ENCODE measurements around the gene GBF1.

The GBF1 gene

GRCh38 chr10:102368077-102368476 lies 122.7 kb downstream of the GBF1 start:
- Histone ChIP-seq H3K36me3 (replicated peaks; ENCODE audit: low read depth, low read length) (peaks cover 39% of the 10 kb centered on the region), H4K20me1 (ENCODE audit: insufficient read depth, low read length) (no peaks in the 10 kb centered on the region), H2AFZ (ENCODE audit: low read depth, low read length) (no peak overlapping the region), H3K27ac (ENCODE audit: low read length) (no peak overlapping the region), H3K9me3 (ENCODE audit: insufficient read depth, low read length) (no peaks in the 10 kb centered on the region), H3K4me3 (ENCODE audit: low read length) (no peak overlapping the region), H3K27me3 (ENCODE audit: low read depth, low read length) (no peaks in the 10 kb centered on the region), H3K9ac (ENCODE audit: low read length) (no peak overlapping the region), H3K4me2 (ENCODE audit: low read length) (no peak overlapping the region), H3K4me1 (ENCODE audit: low read length) (no peaks in the 10 kb centered on the region), H3K79me2 (ENCODE audit: low read length) (no peaks in the 10 kb centered on the region)
- TF ChIP-seq CTCF (IDR thresholded peaks at IDR 0.05; ENCODE audit: low read depth, low read length) (no peak), EZH2phosphoT487 (IDR thresholded peaks at IDR 0.05; ENCODE audit: low read depth) (no peak)

DNA sequence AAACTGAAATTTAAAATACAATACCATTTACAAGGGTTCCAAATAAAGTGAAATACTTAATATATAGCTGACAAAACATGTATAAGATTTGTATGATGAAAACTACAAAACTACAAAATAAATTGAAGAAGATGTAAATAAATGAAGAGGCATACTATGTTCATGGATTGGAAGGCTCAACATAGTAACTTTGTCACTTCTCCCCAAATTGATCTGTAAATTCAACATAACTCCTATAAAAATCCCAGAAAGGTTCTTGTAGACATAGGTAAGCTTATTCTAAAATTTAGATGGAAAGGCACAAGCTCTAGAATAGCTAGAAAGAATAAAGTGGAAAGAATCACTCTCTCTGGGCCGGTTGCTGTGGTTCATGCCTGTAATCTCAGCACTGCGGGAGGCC lies 126.0 kb downstream of the GBF1 start:
- TF ChIP-seq CTCF (IDR thresholded peaks at IDR 0.05; ENCODE audit: low read depth, low read length) (no peak), EZH2phosphoT487 (IDR thresholded peaks at IDR 0.05; ENCODE audit: low read depth) (no peak)
- H3K9ac ChIP-seq (ENCODE audit: low read length), result no peak overlapping the region
- H3K27me3 ChIP-seq (ENCODE audit: low read depth, low read length), result no peaks in the 10 kb centered on the region
- no peaks in the 10 kb centered on the region for H3K4me1 ChIP-seq (ENCODE audit: low read length)
- no peak overlapping the region for H2AFZ ChIP-seq (ENCODE audit: low read depth, low read length)
- no peak overlapping the region for H3K27ac ChIP-seq (ENCODE audit: low read length)
- no peaks in the 10 kb centered on the region for H4K20me1 ChIP-seq (ENCODE audit: insufficient read depth, low read length)
- no peaks in the 10 kb centered on the region for H3K79me2 ChIP-seq (ENCODE audit: low read length)
- no peak overlapping the region for H3K4me2 ChIP-seq (ENCODE audit: low read length)
- H3K36me3 ChIP-seq (replicated peaks; ENCODE audit: low read depth, low read length), result peaks cover 42% of the 10 kb centered on the region
- H3K9me3 ChIP-seq (ENCODE audit: insufficient read depth, low read length), result no peaks in the 10 kb centered on the region
- no peak overlapping the region for H3K4me3 ChIP-seq (ENCODE audit: low read length)

DNA sequence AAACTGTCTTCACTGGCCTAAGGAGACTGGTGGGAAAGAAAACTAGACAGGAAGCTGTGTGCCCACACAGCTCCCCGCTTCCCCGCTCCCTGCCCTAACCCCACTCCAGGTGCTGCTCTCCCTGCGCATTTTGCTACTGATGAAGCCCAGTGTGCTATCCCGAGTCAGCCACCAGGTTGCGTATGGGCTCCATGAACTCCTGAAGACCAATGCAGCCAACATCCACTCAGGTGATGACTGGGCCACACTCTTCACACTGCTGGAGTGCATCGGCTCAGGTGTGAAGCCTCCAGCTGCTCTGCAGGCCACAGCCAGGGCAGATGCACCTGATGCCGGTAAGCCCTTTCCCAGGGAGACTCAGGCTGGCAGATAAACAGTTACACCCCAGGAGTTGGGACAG lies 129.9 kb downstream of the GBF1 start:
- Histone ChIP-seq H4K20me1 (ENCODE audit: insufficient read depth, low read length) (no peaks in the 10 kb centered on the region), H3K27me3 (ENCODE audit: low read depth, low read length) (no peaks in the 10 kb centered on the region), H3K4me3 (ENCODE audit: low read length) (no peak overlapping the region), H3K27ac (ENCODE audit: low read length) (no peak overlapping the region), H2AFZ (ENCODE audit: low read depth, low read length) (no peak overlapping the region), H3K9ac (ENCODE audit: low read length) (no peak overlapping the region), H3K79me2 (ENCODE audit: low read length) (no peaks in the 10 kb centered on the region), H3K4me1 (ENCODE audit: low read length) (no peaks in the 10 kb centered on the region), H3K36me3 (replicated peaks; ENCODE audit: low read depth, low read length) (peaks cover 15% of the 10 kb centered on the region), H3K9me3 (ENCODE audit: insufficient read depth, low read length) (no peaks in the 10 kb centered on the region), H3K4me2 (ENCODE audit: low read length) (no peak overlapping the region)
- TF ChIP-seq CTCF (IDR thresholded peaks at IDR 0.05; ENCODE audit: low read depth, low read length), result no peak
- no peak for TF ChIP-seq EZH2phosphoT487 (IDR thresholded peaks at IDR 0.05; ENCODE audit: low read depth)

DNA sequence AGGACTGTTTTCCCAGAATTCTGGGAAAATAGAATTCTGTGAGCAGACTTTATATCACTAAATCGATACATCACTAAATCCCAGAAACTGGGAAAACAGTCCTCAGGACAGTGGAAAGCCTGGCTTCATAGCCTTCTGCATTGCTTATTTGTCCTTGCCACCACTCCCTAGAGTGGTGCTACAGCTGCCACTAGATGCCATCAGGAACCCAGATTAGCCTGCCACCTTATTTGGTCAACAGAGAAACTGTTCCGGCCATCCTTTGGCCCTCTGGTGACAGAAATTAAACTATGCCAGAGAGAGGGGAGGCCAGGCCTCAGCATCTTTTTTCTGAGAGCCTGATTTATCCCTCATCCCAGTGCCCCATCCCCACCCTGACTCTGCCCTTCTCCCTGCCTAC lies 130.5 kb downstream of the GBF1 start:
- H3K27me3 ChIP-seq (ENCODE audit: low read depth, low read length), result no peaks in the 10 kb centered on the region
- H3K4me2 ChIP-seq (ENCODE audit: low read length), result no peak overlapping the region
- TF ChIP-seq CTCF (IDR thresholded peaks at IDR 0.05; ENCODE audit: low read depth, low read length), result no peak
- no peak for TF ChIP-seq EZH2phosphoT487 (IDR thresholded peaks at IDR 0.05; ENCODE audit: low read depth)
- H4K20me1 ChIP-seq (ENCODE audit: insufficient read depth, low read length), result no peaks in the 10 kb centered on the region
- peaks cover 9% of the 10 kb centered on the region for H3K36me3 ChIP-seq (replicated peaks; ENCODE audit: low read depth, low read length)
- no peak overlapping the region for H2AFZ ChIP-seq (ENCODE audit: low read depth, low read length)
- no peak overlapping the region for H3K4me3 ChIP-seq (ENCODE audit: low read length)
- no peaks in the 10 kb centered on the region for H3K9me3 ChIP-seq (ENCODE audit: insufficient read depth, low read length)
- no peak overlapping the region for H3K9ac ChIP-seq (ENCODE audit: low read length)
- H3K79me2 ChIP-seq (ENCODE audit: low read length), result no peaks in the 10 kb centered on the region
- H3K4me1 ChIP-seq (ENCODE audit: low read length), result no peaks in the 10 kb centered on the region
- no peak overlapping the region for H3K27ac ChIP-seq (ENCODE audit: low read length)
